ENCODE data around the gene DHX15.

The DHX15 gene

DNA sequence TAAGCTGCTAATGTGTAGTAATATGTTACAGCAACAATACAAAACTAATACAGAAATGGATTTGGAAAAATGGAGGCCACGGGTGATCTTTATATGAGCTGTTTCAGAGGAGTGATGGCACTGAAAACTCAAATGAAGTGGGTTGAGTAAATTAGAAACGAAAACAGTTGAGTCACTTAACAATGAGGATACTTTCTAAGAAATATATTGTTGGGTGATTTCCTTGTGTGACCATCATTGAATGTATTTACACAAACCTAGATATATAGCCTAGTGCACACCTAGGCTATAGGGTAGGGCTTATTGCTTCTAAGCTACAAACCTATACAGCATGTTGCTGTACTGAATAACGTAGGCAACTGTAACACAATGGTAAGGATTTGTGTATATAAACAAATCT is 30.5 kb upstream of the DHX15 start:
- FAIRE-seq (no peak), DNase-seq (ENCODE audit: insufficient read length, low spot score) (no peak)
- TF ChIP-seq, protein P1, sequence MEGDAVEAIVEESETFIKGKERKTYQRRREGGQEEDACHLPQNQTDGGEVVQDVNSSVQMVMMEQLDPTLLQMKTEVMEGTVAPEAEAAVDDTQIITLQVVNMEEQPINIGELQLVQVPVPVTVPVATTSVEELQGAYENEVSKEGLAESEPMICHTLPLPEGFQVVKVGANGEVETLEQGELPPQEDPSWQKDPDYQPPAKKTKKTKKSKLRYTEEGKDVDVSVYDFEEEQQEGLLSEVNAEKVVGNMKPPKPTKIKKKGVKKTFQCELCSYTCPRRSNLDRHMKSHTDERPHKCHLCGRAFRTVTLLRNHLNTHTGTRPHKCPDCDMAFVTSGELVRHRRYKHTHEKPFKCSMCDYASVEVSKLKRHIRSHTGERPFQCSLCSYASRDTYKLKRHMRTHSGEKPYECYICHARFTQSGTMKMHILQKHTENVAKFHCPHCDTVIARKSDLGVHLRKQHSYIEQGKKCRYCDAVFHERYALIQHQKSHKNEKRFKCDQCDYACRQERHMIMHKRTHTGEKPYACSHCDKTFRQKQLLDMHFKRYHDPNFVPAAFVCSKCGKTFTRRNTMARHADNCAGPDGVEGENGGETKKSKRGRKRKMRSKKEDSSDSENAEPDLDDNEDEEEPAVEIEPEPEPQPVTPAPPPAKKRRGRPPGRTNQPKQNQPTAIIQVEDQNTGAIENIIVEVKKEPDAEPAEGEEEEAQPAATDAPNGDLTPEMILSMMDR (IDR thresholded peaks at IDR 0.05; ENCODE audit: insufficient read depth, missing control alignments), result no peak

DNA sequence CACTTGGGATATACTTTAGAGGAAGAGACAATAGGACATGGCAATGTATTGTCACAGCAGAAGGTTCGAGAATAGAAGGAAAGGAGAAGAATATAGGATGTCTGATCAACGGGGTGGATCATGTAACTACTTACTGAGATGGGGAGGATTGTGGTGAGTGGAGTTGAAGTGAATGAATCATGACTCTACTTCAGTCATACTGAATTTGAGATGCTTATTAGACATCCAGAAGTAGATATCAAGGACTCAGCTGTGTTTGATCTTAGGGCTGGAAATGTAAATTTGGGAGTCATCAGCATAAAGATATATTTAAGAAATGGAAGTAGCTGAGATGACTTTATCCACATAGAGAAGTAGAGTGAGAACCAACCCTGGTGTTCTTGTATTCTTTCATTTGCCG is 29.1 kb upstream of the DHX15 start:
- TF ChIP-seq, protein P1 (IDR thresholded peaks at IDR 0.05; ENCODE audit: insufficient read depth, missing control alignments), result no peak
- FAIRE-seq (no peak), DNase-seq (ENCODE audit: insufficient read length, low spot score) (no peak)

DNA sequence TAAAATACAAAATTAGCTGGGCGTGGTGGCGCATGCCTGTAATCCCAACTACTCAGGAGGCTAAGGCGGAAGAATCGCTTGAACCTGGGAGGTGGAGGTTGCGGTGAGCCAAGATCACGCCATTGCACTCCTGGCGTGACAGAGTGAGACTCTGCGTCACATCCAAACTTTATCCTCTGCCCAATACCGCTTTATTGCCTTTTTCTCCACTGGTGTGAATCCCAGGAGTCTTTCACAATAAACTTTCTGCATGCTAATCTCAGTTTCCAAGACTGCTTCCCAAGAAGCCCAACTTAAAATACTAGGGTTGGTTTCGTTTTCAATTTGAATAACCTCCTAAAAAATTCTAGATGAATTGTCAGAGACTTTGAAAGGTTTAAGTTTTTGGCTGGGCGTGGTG is 27.2 kb upstream of the DHX15 start:
- TF ChIP-seq, protein P1 (IDR thresholded peaks at IDR 0.05; ENCODE audit: insufficient read depth, missing control alignments), result no peak
- no peak for FAIRE-seq
- no peak for DNase-seq (ENCODE audit: insufficient read length, low spot score)

DNA sequence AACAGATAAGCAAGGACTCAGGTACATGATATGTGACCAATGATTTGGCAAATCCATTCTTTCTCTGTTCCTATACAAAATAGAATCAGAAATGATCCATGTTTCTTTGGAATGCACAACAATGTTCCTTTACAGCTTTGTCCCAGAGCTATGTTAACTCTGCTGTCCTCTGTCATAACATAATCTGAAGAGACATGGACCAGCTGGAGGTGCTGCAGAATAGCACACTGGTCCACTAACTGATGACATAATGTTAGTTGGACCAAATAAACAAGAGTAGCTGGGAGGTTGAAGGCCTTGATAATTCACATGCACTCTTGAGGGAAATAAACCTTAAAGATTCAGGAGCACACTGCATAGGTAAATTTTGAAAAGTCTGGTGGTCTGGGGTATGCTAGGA is 23.0 kb upstream of the DHX15 start:
- TF ChIP-seq, protein P1 (IDR thresholded peaks at IDR 0.05; ENCODE audit: insufficient read depth, missing control alignments), result no peak
- no peak for FAIRE-seq
- DNase-seq (ENCODE audit: insufficient read length, low spot score), result no peak

DNA sequence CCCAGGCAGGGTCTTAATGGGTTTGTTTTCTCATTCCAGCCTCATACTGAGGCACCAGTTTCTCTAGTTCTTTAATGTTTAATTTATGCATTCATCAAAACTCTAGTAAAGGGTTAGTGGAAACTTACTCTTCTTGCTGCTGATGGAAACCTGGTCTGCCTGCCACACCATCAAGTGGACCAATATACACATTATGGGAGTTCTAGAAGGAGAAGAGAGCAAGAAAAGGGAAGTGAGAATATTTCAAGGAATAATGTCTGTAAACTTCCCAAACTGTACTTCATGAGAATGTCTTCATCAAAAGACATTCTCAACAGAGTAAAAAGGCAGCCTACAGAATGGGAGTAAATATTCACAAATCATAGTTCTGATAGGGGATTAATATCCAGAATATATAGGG is 20.9 kb upstream of the DHX15 start:
- FAIRE-seq, result no peak
- no peak for DNase-seq (ENCODE audit: insufficient read length, low spot score)

DNA sequence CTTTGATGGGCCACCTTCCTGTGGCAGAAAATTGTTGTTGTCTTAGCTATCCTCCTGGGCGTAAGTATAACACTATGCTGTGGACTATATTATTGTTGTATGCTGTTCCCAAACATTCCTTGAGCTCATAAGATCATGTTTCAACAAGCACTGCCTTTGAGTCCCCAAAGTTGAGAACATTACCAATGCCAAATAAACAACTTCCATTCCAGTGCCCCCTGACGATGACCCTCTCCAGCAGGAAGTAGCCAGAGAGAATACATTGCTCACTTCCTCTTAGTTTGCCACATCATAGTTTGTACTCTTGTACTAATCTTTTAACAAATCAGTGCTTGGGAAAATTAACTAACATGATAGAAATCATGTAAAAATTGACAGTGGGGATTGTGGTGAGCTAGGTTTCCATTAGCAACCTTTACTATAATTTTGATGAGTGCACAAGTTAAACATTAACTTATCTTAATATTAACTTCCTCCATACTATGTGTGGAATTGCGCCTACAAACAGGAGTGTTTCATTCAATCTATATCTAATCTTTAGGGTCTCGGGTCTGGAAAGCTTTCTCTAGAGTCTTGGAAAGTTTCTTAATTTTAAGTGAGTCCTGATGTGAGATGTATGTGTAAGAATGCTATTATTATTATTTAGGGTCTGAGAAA is 20.3 kb upstream of the DHX15 start:
- TF ChIP-seq, protein P1 (IDR thresholded peaks at IDR 0.05; ENCODE audit: insufficient read depth, missing control alignments), result no peak
- DNase-seq (ENCODE audit: insufficient read length, low spot score) (no peak), FAIRE-seq (no peak)

More for the DNA sequence above, 20.9 kb upstream of the DHX15 start:
- TF ChIP-seq, protein P1 (IDR thresholded peaks at IDR 0.05; ENCODE audit: insufficient read depth, missing control alignments), result no peak

DNA sequence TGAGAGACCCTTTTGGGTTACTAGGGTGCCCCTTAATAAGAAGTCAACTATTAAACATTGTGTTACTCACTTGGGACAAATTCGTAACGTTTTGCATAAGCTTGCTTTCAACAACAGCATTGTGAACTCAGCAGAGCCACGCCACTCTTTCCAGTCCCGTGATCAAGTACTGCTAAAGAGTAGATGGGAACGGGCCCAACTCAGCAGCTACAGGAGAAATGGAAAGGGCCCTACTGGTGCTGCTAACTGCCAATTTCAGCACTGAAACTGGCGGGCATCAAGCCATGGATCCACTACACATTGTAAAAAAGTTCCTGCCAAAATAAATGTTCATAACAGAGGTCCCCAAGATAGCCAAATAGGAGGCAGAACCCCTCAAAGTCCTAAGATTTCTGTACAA is 19.0 kb upstream of the DHX15 start:
- FAIRE-seq (no peak), DNase-seq (ENCODE audit: insufficient read length, low spot score) (no peak)
- TF ChIP-seq, protein P1 (IDR thresholded peaks at IDR 0.05; ENCODE audit: insufficient read depth, missing control alignments), result no peak
